Kidney (tissue), 14 donors: ENCODE data around the gene SNTG2. TPM values are rescaled to one million over a fixed set of nuclear protein-coding genes. Genes with fewer than 3 reads are reported as not detected.
A peak's percentile ranks its signal among the peaks of the same experiment; 100 is the strongest.

Experiments
- DNase-seq, 5 donors: peaks; one replicate each; pipeline ENCODE4 v3.0.0-alpha.2; 2013 to 2020
- FAIRE-seq: peaks from 2 replicates; lab custom pipeline; 2012; peaks lifted over from hg19 to GRCh38; lab: Jason Lieb, UNC
- H3K27ac ChIP-seq, 2 donors: one replicate each; pipeline ENCODE4 v1.7.0; 2013; ENCODE audit warnings: low read depth in 2 of 2, low read length in 2 of 2, inconsistent platforms in 1 of 2
- H3K27me3 ChIP-seq: one replicate; pipeline ENCODE4 v1.7.1; 2013; ENCODE audit warnings: low read length, inconsistent platforms; ENCODE audit not compliant: control insufficient read depth, insufficient read depth
- H3K36me3 ChIP-seq, 3 donors: one replicate each; pipeline versions ENCODE4 v1.7.0 to v1.7.1; 2013; ENCODE audit warnings: low read length in 3 of 3, control low read depth in 1 of 3, inconsistent platforms in 1 of 3; ENCODE audit not compliant: insufficient read depth in 3 of 3, control insufficient read depth in 2 of 3
- H3K4me1 ChIP-seq, 3 donors: one replicate each; pipeline versions ENCODE4 v1.7.0 to v1.7.1; 2013; ENCODE audit warnings: low read length in 3 of 3, inconsistent platforms in 1 of 3, low read depth in 1 of 3; ENCODE audit not compliant: control insufficient read depth in 2 of 3, insufficient read depth in 2 of 3
- H3K4me3 ChIP-seq, 3 donors: one replicate each; pipeline versions ENCODE4 v1.7.0 to v1.8.1; 2013; ENCODE audit warnings: low read length in 3 of 3, control low read depth in 1 of 3, inconsistent platforms in 1 of 3
- H3K9ac ChIP-seq, 3 donors: one replicate each; pipeline versions ENCODE4 v1.7.0 to v1.7.1; 2013; ENCODE audit warnings: low read length in 3 of 3, control low read depth in 1 of 3, inconsistent platforms in 1 of 3
- H3K9me3 ChIP-seq, 3 donors: one replicate each; pipeline versions ENCODE4 v1.7.0 to v1.7.1; 2013; ENCODE audit warnings: low read length in 3 of 3, control low read depth in 1 of 3, inconsistent platforms in 1 of 3; ENCODE audit not compliant: control insufficient read depth in 2 of 3, insufficient read depth in 1 of 3
- CTCF ChIP-seq: IDR thresholded peaks from 3 replicates; pipeline ENCODE4 v1.5.1; 2012; ENCODE audit warnings: mild to moderate bottlenecking, moderate library complexity, borderline replicate concordance; ENCODE audit not compliant: insufficient read depth; ENCODE audit errors: extremely low read depth
- intact Hi-C: fragments of 100-400 bp; cut with DNase I; formaldehyde crosslinking; loops from one replicate; pipeline ENCODE4 v1.11.1; 2022
- polyA plus RNA-seq: library from polyadenylated mRNA; stranded (reverse); fragments of 350-450 nt; fragmentation: Illumina TruSeq; extraction: RNeasy Lipid Tissue Mini Kit (QIAGEN cat#74804); gene quantifications from one replicate; pipeline ENCODE4 v1.2.3, GENCODE V29; 2014; ENCODE audit warnings: low read depth, low replicate concordance; ENCODE audit not compliant: insufficient read depth
- total RNA-seq: library from RNA; stranded (reverse); fragmentation: NEBNext Ultra II Directional; extraction: Animal tissue kit (Norgen Biotek cat#: 25700); gene quantifications from one replicate; pipeline ENCODE4 v1.2.1, GENCODE V29; 2021
- donor health status: control.
- donor health status: control.
- donor health status: control.
- donor health status: control.
- donor health status: control.
- donor health status: DM: yes; HTN: yes; CAD: no.
- donor health status: Normal renal cell carcinoma (clear cell type).

Gene SNTG2
- total and polyA plus RNA-seq, 2 donors from 2014 or later: 2.2 TPM; not detected in 1

DNA sequence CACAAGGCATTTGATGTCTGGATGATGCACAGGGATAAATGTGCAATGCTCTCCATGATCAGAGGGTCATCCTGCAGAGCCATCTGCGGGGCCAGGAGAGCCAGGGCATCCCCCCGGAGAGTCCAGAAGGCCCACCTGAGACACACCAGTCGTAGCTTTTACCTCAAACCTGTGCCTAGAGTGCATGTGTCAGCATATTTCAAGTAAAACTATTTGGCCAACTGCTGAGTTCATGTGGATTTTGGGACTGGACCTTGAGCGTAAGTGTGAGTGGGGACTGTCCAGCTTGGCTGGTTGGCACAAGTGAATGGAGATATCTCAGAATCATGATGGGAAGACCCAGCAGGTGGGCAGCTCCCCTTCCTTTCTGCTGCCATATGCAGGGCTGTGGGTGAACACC lies 314.8 kb downstream of the SNTG2 start:
- intact Hi-C loops: no loop called here

GRCh38 chr2:1266351-1266750 lies 315.7 kb downstream of the SNTG2 start:
- intact Hi-C loops: no loop called here

More for the DNA sequence above, 314.8 kb downstream of the SNTG2 start:
- H3K4me1 ChIP-seq: no peaks in the 10 kb centered on the region
- H3K27ac ChIP-seq: no peak overlapping the region
- no peak overlapping the region for H3K9ac ChIP-seq
- no peaks in the 10 kb centered on the region for H3K27me3 ChIP-seq
- TF ChIP-seq CTCF: no peak
- DNase-seq: no peak
- no peak for FAIRE-seq
- H3K4me3 ChIP-seq: no peak overlapping the region
- no peaks in the 10 kb centered on the region for H3K9me3 ChIP-seq
- no peaks in the 10 kb centered on the region for H3K36me3 ChIP-seq

GRCh38 chr2:1268034-1268433 lies 317.4 kb downstream of the SNTG2 start:
- intact Hi-C loops: no loop called here
- Histone ChIP-seq H3K9ac (no peak overlapping the region), H3K27me3 (no peaks in the 10 kb centered on the region), H3K4me3 (no peak overlapping the region), H3K9me3 (no peaks in the 10 kb centered on the region), H3K27ac (no peak overlapping the region), H3K36me3 (no peaks in the 10 kb centered on the region), H3K4me1 (no peaks in the 10 kb centered on the region)
- no peak for FAIRE-seq
- no peak for TF ChIP-seq CTCF
- DNase-seq: peak in 3 of 5 donors; percentile 63 to 74 (median 66)

More at GRCh38 chr2:1266351-1266750, 315.7 kb downstream of the SNTG2 start:
- Histone ChIP-seq H3K36me3 (no peaks in the 10 kb centered on the region), H3K27ac (no peak overlapping the region), H3K9ac (no peak overlapping the region), H3K9me3 (no peaks in the 10 kb centered on the region), H3K4me1 (no peaks in the 10 kb centered on the region), H3K4me3 (no peak overlapping the region), H3K27me3 (no peaks in the 10 kb centered on the region)
- FAIRE-seq (no peak), DNase-seq (peak in 1 of 5 donors; percentile 15)
- TF ChIP-seq CTCF: no peak

- no peaks in the 10 kb centered on the region for H3K36me3 ChIP-seq
- H3K4me1 ChIP-seq: no peaks in the 10 kb centered on the region
- no peak overlapping the region for H3K27ac ChIP-seq
- H3K9ac ChIP-seq: no peak overlapping the region
- no peak for TF ChIP-seq CTCF
- no peaks in the 10 kb centered on the region for H3K27me3 ChIP-seq
- FAIRE-seq (no peak), DNase-seq (no peak)
- H3K4me3 ChIP-seq: no peak overlapping the region
- peaks cover 0 to 3% (median 0%) of the 10 kb centered on the region in 3 donors for H3K9me3 ChIP-seq
- intact Hi-C loops: no loop called here
These were observed 319.2 kb downstream of the SNTG2 start for GRCh38 chr2:1269812-1270211.
